Neural cell (in vitro differentiated cells): Measurements from ENCODE around the gene ACOT12. TPM values are rescaled to one million over a fixed set of nuclear protein-coding genes. Genes with fewer than 3 reads are reported as not detected.

Source experiments
- H2AFZ ChIP-seq: fragments of 200-600, 300-800 bp; sonication (generic), shearing (Covaris generic); 2 replicates; pipeline ENCODE4 v1.6.0; 2014; ENCODE audit warnings: low read depth, mild to moderate bottlenecking, antibody characterized with exemption, low read length, moderate library complexity
- H3F3A ChIP-seq: fragments of 200-600 bp; shearing (Covaris generic); 2 replicates; pipeline ENCODE4 v1.6.1; 2016; ENCODE audit warnings: mild to moderate bottlenecking, moderate library complexity, mixed read lengths, antibody characterized with exemption, low read length; ENCODE audit not compliant: insufficient read depth, poor library complexity, severe bottlenecking
- H3K27ac ChIP-seq: fragments of 200-600, 300-800 bp; sonication (generic), shearing (Covaris generic); 2 replicates; pipeline ENCODE4 v1.5.1; 2014; ENCODE audit warnings: mild to moderate bottlenecking, low read length, moderate library complexity
- H3K27me3 ChIP-seq: fragments of 300-800, 200-600 bp; sonication (generic), shearing (Covaris generic); 2 replicates; pipeline ENCODE4 v1.6.0; 2014; ENCODE audit warnings: mild to moderate bottlenecking, low read depth, low read length, moderate library complexity; ENCODE audit not compliant: insufficient read depth
- H3K36me3 ChIP-seq: fragments of 300-800, 200-600 bp; sonication (generic), shearing (Covaris generic); 2 replicates; pipeline ENCODE4 v1.5.1; 2014; ENCODE audit warnings: mild to moderate bottlenecking, antibody characterized with exemption, low read length, moderate library complexity; ENCODE audit not compliant: insufficient read depth
- H3K4me2 ChIP-seq: fragments of 300-800, 200-600 bp; sonication (generic), shearing (Covaris generic); 2 replicates; pipeline ENCODE4 v1.6.0; 2014; ENCODE audit warnings: mild to moderate bottlenecking, low read length
- H3K4me3 ChIP-seq: fragments of 300-800, 200-600 bp; sonication (generic), shearing (Covaris generic); 2 replicates; pipeline ENCODE4 v1.5.1; 2014; ENCODE audit warnings: mild to moderate bottlenecking, low read length, moderate library complexity
- H3K79me2 ChIP-seq: fragments of 200-600 bp; shearing (Covaris generic); replicated peaks from 2 replicates; pipeline ENCODE4 v1.6.0; 2014; ENCODE audit warnings: mild to moderate bottlenecking, low read length, moderate library complexity; ENCODE audit not compliant: insufficient read depth
- H3K9ac ChIP-seq: fragments of 300-800, 200-600 bp; sonication (generic), shearing (Covaris generic); 2 replicates; pipeline ENCODE4 v1.6.1; 2016; ENCODE audit warnings: mild to moderate bottlenecking, low read length, mixed read lengths
- H3K9me2 ChIP-seq: fragments of 200-600 bp; shearing (Covaris generic); 2 replicates; pipeline ENCODE4 v1.6.1; 2016; ENCODE audit warnings: mild to moderate bottlenecking, low read length, mixed read lengths; ENCODE audit not compliant: insufficient read depth
- H3K9me3 ChIP-seq: fragments of 200-600, 300-800 bp; sonication (generic), shearing (Covaris generic); 2 replicates; pipeline ENCODE4 v1.6.1; 2016; ENCODE audit warnings: mild to moderate bottlenecking, mixed run types, low read length, moderate library complexity, mixed read lengths
- H4K20me1 ChIP-seq: fragments of 200-600 bp; shearing (Covaris generic); 2 replicates; pipeline ENCODE4 v1.6.1; 2016; ENCODE audit warnings: mild to moderate bottlenecking, mixed run types; ENCODE audit not compliant: insufficient read depth
- CTCF ChIP-seq: fragments of 450-650 bp; IDR thresholded peaks from 2 replicates; pipeline ENCODE4 v1.5.1; 2014; ENCODE audit warnings: antibody characterized with exemption, mild to moderate bottlenecking, moderate library complexity; ENCODE audit not compliant: poor library complexity, severe bottlenecking
- EP300 ChIP-seq: fragments of 450-650 bp; conservative IDR thresholded peaks from 2 replicates; pipeline ENCODE4 v1.6.1; 2014; ENCODE audit warnings: antibody characterized with exemption, mild to moderate bottlenecking, moderate library complexity; ENCODE audit not compliant: poor library complexity, severe bottlenecking
- EZH2 ChIP-seq: fragments of 200-600, 300-800 bp; shearing (Covaris generic), sonication (generic); IDR thresholded peaks from 2 replicates; pipeline ENCODE4 v1.6.1; 2014; ENCODE audit warnings: antibody characterized with exemption, low read length, borderline replicate concordance, mild to moderate bottlenecking; ENCODE audit not compliant: insufficient read depth, poor library complexity, severe bottlenecking
- MXI1 ChIP-seq: fragments of 450-650 bp; conservative IDR thresholded peaks from 2 replicates; pipeline ENCODE4 v1.6.1; 2014; ENCODE audit warnings: antibody characterized with exemption, mild to moderate bottlenecking; ENCODE audit not compliant: poor library complexity, severe bottlenecking
- RAD21 ChIP-seq: fragments of 450-650 bp; conservative IDR thresholded peaks from 2 replicates; pipeline ENCODE4 v1.6.1; 2014; ENCODE audit warnings: antibody characterized with exemption, mild to moderate bottlenecking, moderate library complexity
- REST ChIP-seq: IDR thresholded peaks from 2 replicates; pipeline ENCODE4 v1.6.1; 2012; ENCODE audit warnings: borderline replicate concordance
- SMC3 ChIP-seq: fragments of 450-650 bp; conservative IDR thresholded peaks from 2 replicates; pipeline ENCODE4 v1.6.1; 2014; ENCODE audit warnings: antibody characterized with exemption, mild to moderate bottlenecking, moderate library complexity; ENCODE audit not compliant: poor library complexity
- TAF1 ChIP-seq: IDR thresholded peaks from 2 replicates; pipeline ENCODE4 v1.6.1; 2012; ENCODE audit warnings: low read depth
- polyA plus RNA-seq: library from polyadenylated mRNA; depleted of rRNA; stranded (reverse); fragments of >200 nt; gene quantifications from 2 replicates; pipeline ENCODE4 v1.2.3, GENCODE V29; 2014

Gene ACOT12
- polyA plus RNA-seq, 1 donor from 2014 or later = 1.2 TPM

- H3F3A ChIP-seq = no peaks in the 10 kb centered on the region
- no peaks in the 10 kb centered on the region for H3K9me2 ChIP-seq
- no peaks in the 10 kb centered on the region for H3K36me3 ChIP-seq
- no peak for TF ChIP-seq TAF1
- TF ChIP-seq RAD21 = peak; percentile 76
- TF ChIP-seq CTCF = peak; percentile 74
- no peak for TF ChIP-seq MXI1
- peak; percentile 80 for TF ChIP-seq SMC3
- H3K9me3 ChIP-seq = no peaks in the 10 kb centered on the region
- H3K9ac ChIP-seq = no peak overlapping the region
- no peaks in the 10 kb centered on the region for H4K20me1 ChIP-seq
- no peak overlapping the region for H3K4me2 ChIP-seq
- H3K79me2 ChIP-seq = no peaks in the 10 kb centered on the region
- H2AFZ ChIP-seq = no peak overlapping the region
- no peak overlapping the region for H3K4me3 ChIP-seq
- H3K27me3 ChIP-seq = no peaks in the 10 kb centered on the region
- no peak overlapping the region for H3K27ac ChIP-seq
Observed at GRCh38 chr5:81425569-81425968, 31.6 kb upstream of the ACOT12 start.

- Histone ChIP-seq H3K4me3 (no peak overlapping the region), H4K20me1 (no peaks in the 10 kb centered on the region), H3K4me2 (no peak overlapping the region), H3K27ac (no peak overlapping the region), H3K9me3 (no peaks in the 10 kb centered on the region), H3K36me3 (peaks cover 5% of the 10 kb centered on the region), H3K79me2 (no peaks in the 10 kb centered on the region), H2AFZ (no peak overlapping the region), H3K9ac (no peak overlapping the region), H3K9me2 (no peaks in the 10 kb centered on the region), H3K27me3 (no peaks in the 10 kb centered on the region), H3F3A (no peaks in the 10 kb centered on the region)
- TF ChIP-seq TAF1 (no peak), EP300 (no peak), MXI1 (no peak), SMC3 (no peak), EZH2 (no peak), REST (no peak)
Observed at GRCh38 chr5:81424728-81425127, 30.8 kb upstream of the ACOT12 start.

- no peak overlapping the region for H3K9ac ChIP-seq
Observed at GRCh38 chr5:81422671-81423070, 28.7 kb upstream of the ACOT12 start.

More at GRCh38 chr5:81422671-81423070, 28.7 kb upstream of the ACOT12 start:
- Histone ChIP-seq H3K9me3 (no peaks in the 10 kb centered on the region), H4K20me1 (no peaks in the 10 kb centered on the region), H3K27me3 (no peaks in the 10 kb centered on the region), H3K4me3 (no peak overlapping the region), H3K9me2 (no peaks in the 10 kb centered on the region), H3K79me2 (no peaks in the 10 kb centered on the region), H3F3A (no peaks in the 10 kb centered on the region), H3K36me3 (peaks cover 5% of the 10 kb centered on the region), H3K27ac (no peak overlapping the region), H2AFZ (no peak overlapping the region), H3K4me2 (no peak overlapping the region)
- no peak for TF ChIP-seq RAD21
